Glutamatergic neuron (in vitro differentiated cells): Measurements from ENCODE around the gene ELF1. TPM values are rescaled to one million over a fixed set of nuclear protein-coding genes. Genes with fewer than 3 reads are reported as not detected.
"Not testable (repeated sequence)": the region's sequence is repeated elsewhere in the genome, so short reads cannot be mapped to it uniquely, and the experiment has no call there.

Source experiments
- DNase-seq: peaks from one replicate; pipeline ENCODE4 v3.0.0; 2022
- H3K27ac Mint-ChIP-seq: one replicate; pipeline ENCODE4 v1.8.0; 2020; ENCODE audit warnings: mild to moderate bottlenecking, mixed read lengths, inconsistent platforms; ENCODE audit not compliant: unreplicated experiment
- H3K27me3 Mint-ChIP-seq: one replicate; pipeline ENCODE4 v1.8.0; 2020; ENCODE audit warnings: mild to moderate bottlenecking, moderate library complexity, mixed read lengths, inconsistent platforms; ENCODE audit not compliant: unreplicated experiment
- H3K36me3 Mint-ChIP-seq: one replicate; pipeline ENCODE4 v1.8.0; 2020; ENCODE audit warnings: mild to moderate bottlenecking, mixed read lengths, inconsistent platforms; ENCODE audit not compliant: unreplicated experiment
- H3K4me1 Mint-ChIP-seq: one replicate; pipeline ENCODE4 v1.8.0; 2020; ENCODE audit warnings: mild to moderate bottlenecking, low read depth, mixed read lengths, inconsistent platforms; ENCODE audit not compliant: unreplicated experiment
- H3K4me3 Mint-ChIP-seq: one replicate; pipeline ENCODE4 v1.8.0; 2020; ENCODE audit warnings: mild to moderate bottlenecking, mixed read lengths, inconsistent platforms; ENCODE audit not compliant: unreplicated experiment
- H3K9me3 Mint-ChIP-seq: one replicate; pipeline ENCODE4 v1.8.0; 2020; ENCODE audit warnings: mild to moderate bottlenecking, moderate library complexity, mixed read lengths, inconsistent platforms; ENCODE audit not compliant: unreplicated experiment
- CTCF ChIP-seq: fragments of 200-600 bp; sonication (generic); IDR thresholded peaks from one replicate; pipeline ENCODE4 v1.5.0; 2021; ENCODE audit not compliant: partially characterized antibody, unreplicated experiment
- total RNA-seq: library from RNA; stranded (reverse); fragmentation: NEBNext Ultra II Directional; extraction: Animal tissue kit (Norgen Biotek cat#: 25700); gene quantifications from one replicate; pipeline ENCODE4 v1.2.1, GENCODE V29; 2021; ENCODE audit not compliant: unreplicated experiment

Gene ELF1
- total RNA-seq, 1 donor from 2014 or later, result 9.8 TPM

GRCh38 chr13:40933508-40934204 is 85.5 kb downstream of the ELF1 start:
- Mint-ChIP-seq H3K27me3 (no peaks in the 10 kb centered on the region), H3K4me1 (no peaks in the 10 kb centered on the region), H3K9me3 (peaks cover 2% of the 10 kb centered on the region), H3K4me3 (no peak overlapping the region), H3K36me3 (no peaks in the 10 kb centered on the region), H3K27ac (no peak overlapping the region)
- TF ChIP-seq CTCF, result no peak
- no peak for DNase-seq

GRCh38 chr13:40932252-40932651 is 86.9 kb downstream of the ELF1 start:
- Mint-ChIP-seq H3K4me1 (no peaks in the 10 kb centered on the region), H3K27ac (no peak overlapping the region), H3K36me3 (no peaks in the 10 kb centered on the region), H3K27me3 (no peaks in the 10 kb centered on the region), H3K9me3 (peaks cover 2% of the 10 kb centered on the region), H3K4me3 (no peak overlapping the region)
- DNase-seq, result no peak
- TF ChIP-seq CTCF, result no peak

- no peaks in the 10 kb centered on the region for H3K27me3 Mint-ChIP-seq
- no peak overlapping the region for H3K27ac Mint-ChIP-seq
- H3K36me3 Mint-ChIP-seq, result no peaks in the 10 kb centered on the region
- no peak for DNase-seq
- no peaks in the 10 kb centered on the region for H3K4me1 Mint-ChIP-seq
- TF ChIP-seq CTCF, result no peak
- no peak overlapping the region for H3K4me3 Mint-ChIP-seq
- H3K9me3 Mint-ChIP-seq, result no peaks in the 10 kb centered on the region
These were observed 87.4 kb downstream of the ELF1 start for GRCh38 chr13:40931719-40932118.

- H3K36me3 Mint-ChIP-seq, H3K27ac Mint-ChIP-seq: not testable (repeated sequence)
These were observed 89.2 kb downstream of the ELF1 start for GRCh38 chr13:40929883-40930282.

GRCh38 chr13:40928980-40929379 is 90.1 kb downstream of the ELF1 start:
- Mint-ChIP-seq H3K27ac (no peak overlapping the region), H3K36me3 (no peaks in the 10 kb centered on the region), H3K4me3 (no peak overlapping the region), H3K9me3 (no peaks in the 10 kb centered on the region), H3K4me1 (no peaks in the 10 kb centered on the region), H3K27me3 (no peaks in the 10 kb centered on the region)
- no peak for TF ChIP-seq CTCF
- DNase-seq, result no peak

More at GRCh38 chr13:40929883-40930282, 89.2 kb downstream of the ELF1 start:
- not testable (repeated sequence) for DNase-seq, H3K4me3 Mint-ChIP-seq, H3K9me3 Mint-ChIP-seq, H3K27me3 Mint-ChIP-seq, H3K4me1 Mint-ChIP-seq
